ENCODE measurements around the gene POLA1.

Gene POLA1

GRCh38 chrX:25010784-25011588, 317.3 kb downstream of the POLA1 start:
- Histone ChIP-seq H3K4me1 (no peaks in the 10 kb centered on the region), H3K4me2 (ENCODE audit: low read length) (no peak overlapping the region), H3K79me2 (no peaks in the 10 kb centered on the region), H3K27me3 (ENCODE audit: control insufficient read depth, insufficient read depth, low read length) (no peaks in the 10 kb centered on the region), H3K9me3 (ENCODE audit: control insufficient read depth, low read length) (no peaks in the 10 kb centered on the region), H2AFZ (no peak overlapping the region), H3K36me3 (ENCODE audit: control insufficient read depth, insufficient read depth, low read length) (no peaks in the 10 kb centered on the region), H3K27ac (no peak overlapping the region), H3K9ac (no peak overlapping the region), H3K4me3 (ENCODE audit: low read depth, low read length) (no peak overlapping the region)
- TF ChIP-seq CTCF (IDR thresholded peaks at IDR 0.05) = no peak

- no peak overlapping the region for H3K9ac ChIP-seq
- no peaks in the 10 kb centered on the region for H3K4me1 ChIP-seq
- no peaks in the 10 kb centered on the region for H3K27me3 ChIP-seq (ENCODE audit: control insufficient read depth, insufficient read depth, low read length)
- no peak overlapping the region for H3K4me2 ChIP-seq (ENCODE audit: low read length)
- no peak overlapping the region for H3K4me3 ChIP-seq (ENCODE audit: low read depth, low read length)
- H3K9me3 ChIP-seq (ENCODE audit: control insufficient read depth, low read length) = no peaks in the 10 kb centered on the region
- no peak overlapping the region for H3K27ac ChIP-seq
- H3K36me3 ChIP-seq (ENCODE audit: control insufficient read depth, insufficient read depth, low read length) = no peaks in the 10 kb centered on the region
- no peak overlapping the region for H2AFZ ChIP-seq
- no peaks in the 10 kb centered on the region for H3K79me2 ChIP-seq
- TF ChIP-seq CTCF (IDR thresholded peaks at IDR 0.05) = no peak
Measured at GRCh38 chrX:25011589-25012432, 318.1 kb downstream of the POLA1 start.

- Histone ChIP-seq H3K27me3 (ENCODE audit: control insufficient read depth, insufficient read depth, low read length) (no peaks in the 10 kb centered on the region), H3K9ac (no peak overlapping the region), H3K9me3 (ENCODE audit: control insufficient read depth, low read length) (no peaks in the 10 kb centered on the region), H2AFZ (no peak overlapping the region), H3K4me1 (no peaks in the 10 kb centered on the region), H3K4me2 (ENCODE audit: low read length) (no peak overlapping the region), H3K27ac (no peak overlapping the region), H3K4me3 (ENCODE audit: low read depth, low read length) (no peak overlapping the region), H3K79me2 (no peaks in the 10 kb centered on the region), H3K36me3 (ENCODE audit: control insufficient read depth, insufficient read depth, low read length) (no peaks in the 10 kb centered on the region)
- TF ChIP-seq CTCF (IDR thresholded peaks at IDR 0.05) = no peak
Measured at GRCh38 chrX:25012433-25012735, 318.7 kb downstream of the POLA1 start.

GRCh38 chrX:25012793-25013631, 319.3 kb downstream of the POLA1 start:
- Histone ChIP-seq H2AFZ (no peak overlapping the region), H3K4me2 (ENCODE audit: low read length) (peak overlapping the region; percentile 31), H3K27ac (no peak overlapping the region), H3K4me1 (no peaks in the 10 kb centered on the region), H3K9me3 (ENCODE audit: control insufficient read depth, low read length) (no peaks in the 10 kb centered on the region), H3K9ac (no peak overlapping the region), H3K79me2 (no peaks in the 10 kb centered on the region), H3K4me3 (ENCODE audit: low read depth, low read length) (no peak overlapping the region), H3K27me3 (ENCODE audit: control insufficient read depth, insufficient read depth, low read length) (peaks cover 4% of the 10 kb centered on the region), H3K36me3 (ENCODE audit: control insufficient read depth, insufficient read depth, low read length) (no peaks in the 10 kb centered on the region)
- TF ChIP-seq CTCF (IDR thresholded peaks at IDR 0.05) = no peak

Measured in parathyroid adenoma (tissue), 2 donors.